ENCODE measurements around the gene S100A16. TPM values are rescaled to one million over a fixed set of nuclear protein-coding genes. Genes with fewer than 3 reads are reported as not detected.

Gene S100A16
- total and polyA plus RNA-seq, 9 of the 15 experiments (the other 6 are each of a cell fraction or from before 2014, with no cell fraction given) = 1.6 to 6.9 (median 4.3) TPM

DNA sequence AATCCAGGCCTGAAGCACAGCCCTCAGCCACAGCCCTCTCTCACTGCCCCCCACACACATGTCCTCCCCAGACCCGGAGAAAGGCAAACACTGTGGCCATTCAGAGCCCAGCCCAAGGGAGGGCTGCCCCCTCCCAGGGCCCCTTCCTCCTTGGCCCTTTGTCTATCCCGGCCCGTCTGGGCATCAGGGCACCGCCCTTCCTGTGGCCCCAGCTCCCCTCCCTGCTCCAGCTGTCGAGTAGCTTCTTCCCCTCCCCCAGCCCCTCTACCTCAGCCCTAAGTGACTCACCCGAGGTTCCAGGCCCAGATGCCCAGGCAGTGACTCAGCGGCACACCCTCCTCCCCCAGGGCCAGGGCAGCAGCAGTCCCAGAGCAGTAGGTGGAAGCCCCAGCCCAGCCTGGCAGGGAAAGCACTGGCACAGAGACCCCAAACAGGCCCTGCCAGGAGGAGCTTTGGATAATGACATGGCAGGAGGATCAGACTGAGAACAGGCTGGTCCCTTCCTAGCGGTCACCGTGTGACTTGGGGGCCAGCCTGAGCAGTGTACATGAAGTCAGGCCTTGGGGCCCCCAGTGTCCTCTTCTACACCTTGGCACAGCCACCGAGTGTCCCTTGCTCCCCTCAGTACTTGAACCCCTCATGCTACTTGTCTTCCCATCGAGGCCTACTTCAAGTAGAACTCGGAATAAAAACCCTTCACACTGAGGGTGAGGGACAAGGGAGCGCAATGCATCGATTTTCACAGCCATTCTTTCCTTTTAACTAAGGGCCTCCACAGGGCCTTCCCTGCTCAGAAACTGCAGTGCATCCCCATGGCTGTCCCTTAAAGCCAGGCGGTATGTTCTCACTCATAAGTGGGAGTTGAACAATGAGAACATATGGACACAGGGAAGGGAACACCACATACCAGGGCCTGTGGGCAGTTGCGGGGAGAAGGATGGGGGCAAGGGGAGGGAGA, 46.2 kb downstream of the S100A16 start (continued):
- no peak for TF ChIP-seq MED1 (CRISPR knock-in tag; IDR thresholded peaks at IDR 0.05; ENCODE audit: borderline replicate concordance)
- TF ChIP-seq MIER1 (IDR thresholded peaks at IDR 0.05; ENCODE audit: low read depth) = no peak
- TF ChIP-seq, protein P1, sequence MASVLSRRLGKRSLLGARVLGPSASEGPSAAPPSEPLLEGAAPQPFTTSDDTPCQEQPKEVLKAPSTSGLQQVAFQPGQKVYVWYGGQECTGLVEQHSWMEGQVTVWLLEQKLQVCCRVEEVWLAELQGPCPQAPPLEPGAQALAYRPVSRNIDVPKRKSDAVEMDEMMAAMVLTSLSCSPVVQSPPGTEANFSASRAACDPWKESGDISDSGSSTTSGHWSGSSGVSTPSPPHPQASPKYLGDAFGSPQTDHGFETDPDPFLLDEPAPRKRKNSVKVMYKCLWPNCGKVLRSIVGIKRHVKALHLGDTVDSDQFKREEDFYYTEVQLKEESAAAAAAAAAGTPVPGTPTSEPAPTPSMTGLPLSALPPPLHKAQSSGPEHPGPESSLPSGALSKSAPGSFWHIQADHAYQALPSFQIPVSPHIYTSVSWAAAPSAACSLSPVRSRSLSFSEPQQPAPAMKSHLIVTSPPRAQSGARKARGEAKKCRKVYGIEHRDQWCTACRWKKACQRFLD (CRISPR knock-in tag; IDR thresholded peaks at IDR 0.05) = peak; percentile 93
- TF ChIP-seq MLX (CRISPR knock-in tag; conservative IDR thresholded peaks at IDR 0.05) = no peak
- TF ChIP-seq TCFL5 (CRISPR knock-in tag; conservative IDR thresholded peaks at IDR 0.05) = no peak
- TF ChIP-seq, protein P2, sequence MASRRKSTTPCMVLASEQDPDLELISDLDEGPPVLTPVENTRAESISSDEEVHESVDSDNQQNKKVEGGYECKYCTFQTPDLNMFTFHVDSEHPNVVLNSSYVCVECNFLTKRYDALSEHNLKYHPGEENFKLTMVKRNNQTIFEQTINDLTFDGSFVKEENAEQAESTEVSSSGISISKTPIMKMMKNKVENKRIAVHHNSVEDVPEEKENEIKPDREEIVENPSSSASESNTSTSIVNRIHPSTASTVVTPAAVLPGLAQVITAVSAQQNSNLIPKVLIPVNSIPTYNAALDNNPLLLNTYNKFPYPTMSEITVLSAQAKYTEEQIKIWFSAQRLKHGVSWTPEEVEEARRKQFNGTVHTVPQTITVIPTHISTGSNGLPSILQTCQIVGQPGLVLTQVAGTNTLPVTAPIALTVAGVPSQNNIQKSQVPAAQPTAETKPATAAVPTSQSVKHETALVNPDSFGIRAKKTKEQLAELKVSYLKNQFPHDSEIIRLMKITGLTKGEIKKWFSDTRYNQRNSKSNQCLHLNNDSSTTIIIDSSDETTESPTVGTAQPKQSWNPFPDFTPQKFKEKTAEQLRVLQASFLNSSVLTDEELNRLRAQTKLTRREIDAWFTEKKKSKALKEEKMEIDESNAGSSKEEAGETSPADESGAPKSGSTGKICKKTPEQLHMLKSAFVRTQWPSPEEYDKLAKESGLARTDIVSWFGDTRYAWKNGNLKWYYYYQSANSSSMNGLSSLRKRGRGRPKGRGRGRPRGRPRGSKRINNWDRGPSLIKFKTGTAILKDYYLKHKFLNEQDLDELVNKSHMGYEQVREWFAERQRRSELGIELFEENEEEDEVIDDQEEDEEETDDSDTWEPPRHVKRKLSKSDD (conservative IDR thresholded peaks at IDR 0.05; ENCODE audit: low read length) = no peak
- no peak for TF ChIP-seq ZNF140 (CRISPR knock-in tag; IDR thresholded peaks at IDR 0.05)
- 0 out of 4 replicates have a peak, but pooled peaks of 1 of the 2 experiments have one; percentile 46 for TF ChIP-seq NONO (IDR thresholded peaks at IDR 0.05; ENCODE audit: low read depth in 2 of 2, low read length in 1 of 2)
- TF ChIP-seq ZBTB11 (CRISPR knock-in tag; IDR thresholded peaks at IDR 0.05) = 0 out of 6 replicates have a peak, but pooled peaks of 1 of the 3 experiments have one; percentile 57
- TF ChIP-seq, protein P3, sequence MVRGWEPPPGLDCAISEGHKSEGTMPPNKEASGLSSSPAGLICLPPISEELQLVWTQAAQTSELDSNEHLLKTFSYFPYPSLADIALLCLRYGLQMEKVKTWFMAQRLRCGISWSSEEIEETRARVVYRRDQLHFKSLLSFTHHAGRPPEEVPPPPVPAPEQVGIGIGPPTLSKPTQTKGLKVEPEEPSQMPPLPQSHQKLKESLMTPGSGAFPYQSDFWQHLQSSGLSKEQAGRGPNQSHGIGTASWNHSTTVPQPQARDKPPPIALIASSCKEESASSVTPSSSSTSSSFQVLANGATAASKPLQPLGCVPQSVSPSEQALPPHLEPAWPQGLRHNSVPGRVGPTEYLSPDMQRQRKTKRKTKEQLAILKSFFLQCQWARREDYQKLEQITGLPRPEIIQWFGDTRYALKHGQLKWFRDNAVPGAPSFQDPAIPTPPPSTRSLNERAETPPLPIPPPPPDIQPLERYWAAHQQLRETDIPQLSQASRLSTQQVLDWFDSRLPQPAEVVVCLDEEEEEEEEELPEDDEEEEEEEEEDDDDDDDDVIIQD (CRISPR knock-in tag; IDR thresholded peaks at IDR 0.05) = no peak
- 0 out of 4 replicates have a peak, but pooled peaks of 1 of the 2 experiments have one; percentile 64 for TF ChIP-seq KDM4B (IDR thresholded peaks at IDR 0.05; ENCODE audit: borderline replicate concordance in 2 of 2, low read depth in 1 of 2)
- peak; percentile 58 for TF ChIP-seq EGR1 (conservative IDR thresholded peaks at IDR 0.05)
- TF ChIP-seq ZNF165 (CRISPR knock-in tag; IDR thresholded peaks at IDR 0.05; ENCODE audit: borderline replicate concordance) = no peak

All from K562 (cell line).